HG03039 (cell line): ENCODE results near the gene PLEKHA6.
"Not testable (repeated sequence)": the region's sequence is repeated elsewhere in the genome, so short reads cannot be mapped to it uniquely, and the experiment has no call there.

ENCODE experiments used
- ATAC-seq: cut with Tn5 transposase; IDR thresholded peaks from one replicate; pipeline ENCODE4 v1.9.1; 2021; ENCODE audit warnings: mild to moderate bottlenecking, moderate library complexity; ENCODE audit not compliant: unreplicated experiment

PLEKHA6 gene

DNA sequence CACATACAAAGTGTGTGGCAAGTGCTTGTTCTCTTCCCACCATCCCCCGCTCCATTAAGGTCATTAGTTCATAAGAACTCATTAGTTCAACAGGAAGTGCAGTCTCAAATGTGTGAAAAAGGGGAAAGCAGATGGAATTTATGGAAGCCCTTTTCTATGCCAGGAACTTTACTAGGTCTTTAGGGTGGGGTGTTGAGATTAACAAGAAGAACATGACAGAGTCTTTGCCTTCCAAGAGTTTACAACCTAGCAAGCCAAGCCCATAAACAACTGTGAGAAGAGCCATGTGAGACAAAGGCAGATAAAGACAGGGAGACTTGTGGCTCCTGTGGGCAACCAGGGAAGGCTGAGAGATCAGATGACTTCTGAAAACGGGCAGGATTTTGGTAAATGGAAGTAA lies 21.4 kb downstream of the PLEKHA6 start:
- no peak for ATAC-seq

DNA sequence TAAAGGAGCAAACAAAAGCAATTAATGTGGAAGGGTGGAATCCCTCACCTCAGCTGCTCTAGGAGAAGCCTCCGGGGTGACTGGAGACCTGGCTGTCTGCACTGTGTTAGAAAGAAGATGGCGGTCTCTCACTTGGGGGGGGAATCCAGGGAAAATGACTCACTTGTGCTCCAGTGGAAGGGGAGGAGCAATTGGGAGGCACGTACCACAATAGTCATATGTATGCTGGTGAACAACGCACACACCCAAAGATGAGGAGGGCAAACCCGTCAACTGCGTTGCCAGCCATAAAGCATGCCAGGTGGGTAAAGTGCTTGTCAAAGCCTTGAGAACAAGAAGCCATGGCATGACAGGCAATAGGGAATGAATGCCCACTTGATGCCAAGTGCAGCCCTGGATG lies 22.1 kb downstream of the PLEKHA6 start:
- no peak for ATAC-seq

DNA sequence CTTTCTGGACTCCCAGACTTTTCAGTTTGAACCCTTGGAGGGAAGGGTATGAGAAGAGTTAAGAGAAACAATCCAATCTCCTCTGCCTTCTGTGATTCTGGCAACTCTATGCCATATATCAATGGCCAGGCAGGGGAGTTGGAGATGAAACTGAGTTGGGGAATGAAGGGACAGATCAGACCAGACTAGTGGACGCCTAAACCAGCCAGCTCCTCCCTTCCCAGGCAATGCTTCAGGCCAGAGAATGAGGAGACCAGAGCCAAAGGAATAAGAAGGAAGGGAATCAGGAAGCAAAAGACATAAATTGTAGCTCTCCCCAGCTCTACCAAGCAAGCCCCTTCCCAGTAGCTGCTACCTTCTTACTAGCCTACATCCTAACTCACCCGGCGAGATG lies 22.7 kb downstream of the PLEKHA6 start:
- no peak for ATAC-seq

DNA sequence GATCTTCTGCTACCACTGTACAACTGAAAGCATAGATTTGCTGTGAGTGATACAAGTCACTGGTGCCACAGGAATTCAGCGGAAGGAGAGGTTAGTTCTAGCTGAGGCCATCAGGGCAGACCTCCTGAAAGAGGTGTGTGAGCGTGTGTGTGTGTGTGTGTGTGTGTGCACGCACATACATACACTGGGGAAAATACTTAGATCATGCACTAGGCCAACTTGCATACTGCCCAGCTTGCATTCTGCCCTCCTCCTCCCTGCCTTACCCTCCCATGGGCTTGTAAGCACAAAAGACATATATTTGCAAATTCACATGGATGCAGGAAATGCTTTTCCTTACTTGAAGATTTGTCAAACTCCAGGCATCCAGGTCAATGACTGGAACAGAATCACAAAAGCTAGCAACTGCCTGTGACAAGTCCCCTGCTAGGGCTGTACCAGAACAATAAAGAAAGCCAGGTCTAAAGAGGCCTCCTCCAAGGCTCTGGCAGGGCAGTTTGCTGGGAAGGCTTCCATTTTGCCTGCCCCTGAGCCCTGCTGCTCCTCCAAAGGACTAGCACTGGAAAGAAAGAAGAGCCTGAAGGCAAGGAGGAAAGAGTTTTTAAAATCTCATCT lies 23.2 kb downstream of the PLEKHA6 start:
- ATAC-seq, result no peak

DNA sequence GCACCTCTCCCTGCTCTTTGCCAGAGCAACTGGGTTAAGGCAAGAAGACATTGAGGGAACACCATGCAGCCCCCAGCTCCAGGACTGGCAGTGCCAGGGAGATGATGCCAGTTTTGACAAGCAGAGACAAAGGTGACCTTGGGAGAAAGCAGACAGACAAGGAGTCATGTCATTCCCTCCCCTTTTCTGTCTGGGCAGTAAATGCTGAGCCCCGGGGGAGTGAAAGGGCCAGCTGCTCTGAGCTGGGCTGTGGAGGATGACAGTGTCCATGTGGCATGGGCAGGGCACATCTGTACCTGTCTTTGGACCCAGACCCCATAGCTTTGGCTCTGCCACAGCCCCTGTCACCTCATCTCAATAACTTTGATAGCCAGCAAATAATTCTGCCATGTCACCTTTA lies 24.2 kb downstream of the PLEKHA6 start:
- no peak for ATAC-seq

DNA sequence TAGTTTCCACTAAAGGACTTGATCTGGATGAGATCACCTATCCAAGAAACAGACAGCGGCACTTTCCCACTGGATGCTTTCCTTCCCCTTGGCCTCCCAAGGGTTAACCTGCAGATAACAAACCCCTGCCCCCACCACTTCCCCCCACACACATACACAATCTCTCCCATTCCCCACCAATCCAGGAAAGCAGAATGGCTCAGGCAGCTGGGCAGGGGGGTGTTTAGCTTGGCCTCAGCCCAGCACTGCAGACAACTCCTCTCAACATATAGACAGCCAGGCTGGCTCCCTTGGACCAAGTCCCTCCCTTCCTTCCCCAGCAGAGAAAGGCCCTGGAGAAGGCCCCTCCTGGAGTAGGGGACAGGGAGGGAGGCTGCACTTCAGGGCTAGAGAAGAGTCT lies 24.6 kb downstream of the PLEKHA6 start:
- no peak for ATAC-seq

DNA sequence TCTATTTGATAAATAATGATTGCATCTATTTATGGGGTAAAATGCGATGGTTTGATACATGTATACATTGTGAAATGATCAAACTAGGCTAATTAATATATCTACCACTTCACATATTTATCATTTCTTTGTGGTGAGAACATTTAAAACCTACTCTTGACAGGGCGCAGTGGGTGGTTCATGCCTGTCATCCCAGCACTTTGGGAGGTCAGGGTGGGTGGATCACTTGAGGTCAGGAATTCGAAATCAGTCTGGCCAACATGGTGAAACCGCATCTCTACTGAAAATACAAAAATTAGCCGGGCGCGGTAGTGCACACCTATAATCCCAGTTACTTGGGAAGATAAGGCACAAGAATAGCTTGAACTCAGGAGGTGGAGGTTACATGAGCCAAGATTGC lies 25.3 kb downstream of the PLEKHA6 start:
- ATAC-seq, result no peak

DNA sequence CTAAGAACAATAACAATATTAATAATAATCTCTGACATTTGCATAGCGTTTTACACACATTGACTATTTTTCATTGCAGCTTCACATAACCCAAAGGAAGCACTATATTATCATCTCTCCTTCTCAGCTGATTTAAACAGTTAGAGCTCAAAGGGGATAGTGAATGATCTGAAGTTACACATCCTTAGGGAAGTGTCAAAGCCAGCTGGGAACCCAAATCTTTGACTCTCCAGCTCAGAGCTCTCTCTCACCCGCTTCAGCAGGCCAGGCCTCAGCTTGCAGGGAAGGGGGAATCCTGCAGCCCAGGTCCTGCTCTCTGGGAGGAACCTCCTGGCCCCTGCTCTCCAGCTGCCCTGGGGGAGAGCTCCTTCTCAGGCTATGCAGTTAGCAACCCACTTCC lies 26.3 kb downstream of the PLEKHA6 start:
- no peak for ATAC-seq

DNA sequence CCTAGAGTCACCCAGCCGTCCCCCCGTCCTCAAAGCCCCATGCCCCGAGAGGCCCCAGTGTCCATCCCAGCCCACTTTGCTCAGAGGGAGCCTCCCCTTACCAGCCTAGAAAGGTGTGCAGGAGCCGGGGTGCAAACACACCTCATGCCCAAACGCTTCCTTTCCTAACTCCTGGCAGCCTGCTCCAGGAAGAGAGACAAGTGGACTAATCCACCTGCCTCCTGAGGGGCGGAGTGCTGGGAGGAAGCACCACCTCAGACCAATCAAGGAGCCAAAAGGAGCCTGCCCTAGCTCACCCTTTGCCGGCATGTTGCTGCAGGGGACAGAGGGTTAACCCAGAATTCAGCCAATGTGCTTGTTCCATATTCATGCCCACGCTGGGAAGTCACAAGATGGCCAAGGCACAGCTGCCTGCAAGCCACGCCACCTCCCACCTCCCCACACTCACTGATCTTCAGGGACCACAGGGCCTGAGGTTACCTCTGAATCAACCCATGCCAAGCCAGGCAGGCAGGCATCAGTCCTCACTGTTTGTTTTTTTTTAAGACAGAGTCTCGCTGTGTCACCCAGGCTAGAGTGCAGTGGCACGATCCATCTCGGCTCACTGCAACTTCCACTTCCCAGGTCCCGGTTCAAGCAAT lies 27.8 kb downstream of the PLEKHA6 start:
- ATAC-seq, result no peak

DNA sequence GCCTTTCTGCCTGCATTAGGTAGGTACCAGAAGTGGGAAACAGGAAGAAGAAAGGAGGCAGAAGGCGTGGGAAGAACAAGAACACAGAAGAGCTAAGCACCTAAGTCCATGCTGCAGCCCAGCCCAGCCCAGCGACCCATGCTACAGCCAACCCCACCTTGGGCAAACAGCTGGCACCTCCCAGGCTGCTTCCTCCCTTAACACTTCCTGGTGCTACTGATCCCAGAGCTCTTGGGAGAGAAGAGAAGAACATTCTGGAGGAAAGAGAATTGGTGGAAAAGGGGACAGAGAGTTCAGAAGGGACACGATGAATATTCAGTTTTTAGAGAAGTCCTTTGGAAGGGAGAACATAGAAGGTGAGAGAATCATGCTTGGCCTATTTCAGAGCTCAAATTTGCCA lies 28.5 kb downstream of the PLEKHA6 start:
- no peak for ATAC-seq

DNA sequence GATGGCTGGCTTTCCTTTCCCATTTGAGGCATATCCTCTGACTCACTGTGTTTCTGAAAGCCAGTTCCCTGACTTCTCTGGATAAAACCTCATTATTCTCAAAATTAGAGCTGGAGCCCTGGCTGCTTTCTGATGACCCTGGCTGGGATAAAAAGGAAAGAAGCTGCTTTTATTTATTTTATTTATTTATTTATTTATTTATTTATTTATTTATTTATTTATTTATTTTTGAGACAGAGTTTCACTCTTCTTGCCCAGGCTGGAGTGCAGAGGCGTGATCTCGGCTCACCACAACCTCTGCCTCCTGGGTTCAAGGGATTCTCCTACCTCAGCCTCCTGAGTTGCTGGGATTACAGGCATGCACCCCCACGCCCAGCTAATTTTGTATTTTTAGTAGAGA lies 31.9 kb downstream of the PLEKHA6 start:
- not testable (repeated sequence) for ATAC-seq

DNA sequence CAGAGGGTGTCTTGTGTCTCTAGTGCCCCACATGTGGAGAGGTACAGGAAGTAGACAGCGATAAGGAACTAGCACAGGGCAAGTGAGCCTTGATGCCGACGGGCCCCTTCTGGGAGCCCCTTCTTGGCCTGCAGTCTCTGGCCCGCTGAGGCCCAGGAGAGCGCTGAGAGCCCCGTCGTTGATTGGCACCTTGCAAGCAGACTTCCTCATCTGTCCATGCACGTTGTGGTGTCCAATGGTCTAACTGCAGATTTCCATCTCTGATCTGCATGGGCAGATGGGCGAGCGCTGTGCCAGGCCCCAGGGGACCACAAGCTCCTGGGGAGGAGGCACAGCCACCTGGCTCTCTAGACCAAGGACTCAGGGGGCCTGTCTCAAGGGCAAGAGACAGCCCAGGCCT lies 32.4 kb downstream of the PLEKHA6 start:
- no peak for ATAC-seq

DNA sequence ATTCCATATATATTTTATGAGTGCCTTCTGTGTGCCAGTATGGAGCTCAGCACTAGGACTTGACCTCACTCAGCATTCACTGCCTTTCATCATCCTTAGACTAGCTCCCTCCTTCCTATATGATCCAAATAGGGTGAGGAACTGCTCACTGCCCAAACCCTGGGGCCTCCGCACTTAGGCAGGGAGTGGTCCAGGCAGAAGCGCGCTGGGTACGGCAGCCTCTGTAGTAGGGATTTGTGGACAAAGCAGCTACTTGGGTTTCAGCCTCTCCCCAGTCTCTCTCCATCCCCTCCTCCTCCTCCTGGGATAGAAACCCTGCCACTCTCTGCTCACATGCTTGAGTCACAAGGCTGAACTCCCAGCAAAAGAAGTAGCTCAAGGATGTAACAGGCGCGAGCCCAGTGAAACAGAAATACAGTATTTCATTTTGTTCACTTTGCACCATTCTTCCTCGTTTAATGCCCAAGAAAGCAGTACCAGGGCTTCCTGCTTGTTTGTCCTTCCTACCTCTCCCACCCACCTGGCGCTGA lies 32.9 kb downstream of the PLEKHA6 start:
- ATAC-seq, result no peak

DNA sequence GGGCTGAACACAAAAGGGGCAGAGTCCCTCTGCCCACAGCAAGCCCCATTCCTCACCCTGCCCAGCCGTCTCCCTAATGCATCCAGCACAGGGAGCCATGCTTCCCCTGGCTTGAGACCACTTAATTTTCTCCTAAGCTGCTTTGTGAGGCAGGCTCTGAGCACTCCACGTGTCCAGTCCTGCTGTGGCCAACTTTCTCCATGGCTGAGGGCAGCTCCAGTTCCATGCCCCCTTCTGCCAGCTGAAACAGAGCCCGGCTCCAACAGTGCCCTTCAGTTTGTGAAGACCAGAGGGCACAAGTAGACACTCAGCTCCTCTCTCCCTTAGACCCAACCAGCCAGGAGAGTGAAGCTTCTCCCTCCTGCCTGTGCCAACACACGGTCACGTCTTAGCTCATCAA lies 33.8 kb downstream of the PLEKHA6 start:
- ATAC-seq, result no peak

DNA sequence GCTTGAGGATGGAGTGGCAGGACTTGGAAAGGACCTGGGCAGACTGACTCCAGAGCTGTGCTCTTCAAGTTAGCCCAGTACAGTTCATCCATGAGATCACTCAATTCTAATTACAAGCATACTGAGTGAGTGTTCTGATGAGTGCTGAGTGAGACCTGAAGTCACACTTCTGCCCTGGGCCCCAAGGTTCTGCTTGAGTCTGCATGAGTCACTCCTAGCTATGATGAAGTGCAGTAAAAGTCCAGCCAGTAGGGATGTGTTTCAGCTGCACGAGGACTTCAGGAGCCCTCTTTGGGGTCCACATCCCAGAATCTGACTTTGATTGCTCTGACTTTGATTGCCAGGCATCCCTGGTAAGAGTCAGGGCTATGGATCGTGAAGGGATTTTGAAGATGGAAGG lies 35.8 kb downstream of the PLEKHA6 start:
- ATAC-seq, result no peak

DNA sequence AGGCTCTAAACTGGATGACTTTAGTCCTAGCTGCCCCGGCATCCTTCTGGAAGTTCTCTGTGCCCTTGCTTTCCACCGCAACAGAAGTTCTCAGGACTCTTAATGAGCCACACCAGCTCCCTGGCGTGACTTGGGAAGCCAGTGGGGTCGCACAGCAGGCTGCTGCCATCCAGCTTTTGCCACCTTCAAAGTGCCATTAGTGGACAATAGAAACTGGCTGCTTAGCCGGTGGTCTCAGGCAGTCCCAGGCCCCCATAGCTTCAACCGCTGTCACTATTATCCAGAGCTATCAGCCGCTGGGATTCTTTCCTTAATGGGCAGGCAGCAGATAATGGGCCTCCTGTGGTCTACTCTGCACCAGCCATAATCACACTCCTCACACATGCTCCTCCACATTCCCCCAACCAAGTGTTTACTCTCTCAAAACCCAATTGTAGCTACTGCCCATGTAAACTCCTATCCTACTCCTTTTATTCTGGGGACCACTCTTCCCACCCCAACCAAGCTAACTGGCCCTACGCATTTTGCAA lies 37.3 kb downstream of the PLEKHA6 start:
- no peak for ATAC-seq

DNA sequence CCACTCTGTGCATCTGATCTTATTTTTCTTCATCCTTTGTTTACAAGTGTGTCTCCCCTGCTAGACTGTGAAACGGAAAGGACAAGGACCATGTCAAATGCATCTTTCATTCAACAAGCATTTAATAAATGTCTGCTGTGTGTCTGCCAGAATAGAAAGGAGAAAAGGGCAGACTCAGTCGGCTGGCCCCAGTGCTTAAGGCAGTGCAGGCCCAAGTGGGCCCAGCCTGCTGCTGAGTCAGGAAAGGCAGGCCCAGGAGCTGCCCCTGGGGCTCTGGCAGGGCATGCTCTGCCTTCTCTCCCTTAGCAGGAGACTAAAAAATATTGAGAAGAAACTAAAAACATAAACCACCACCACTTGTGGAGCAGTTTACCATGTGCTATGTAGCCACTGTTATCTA lies 38.1 kb downstream of the PLEKHA6 start:
- ATAC-seq, result no peak

DNA sequence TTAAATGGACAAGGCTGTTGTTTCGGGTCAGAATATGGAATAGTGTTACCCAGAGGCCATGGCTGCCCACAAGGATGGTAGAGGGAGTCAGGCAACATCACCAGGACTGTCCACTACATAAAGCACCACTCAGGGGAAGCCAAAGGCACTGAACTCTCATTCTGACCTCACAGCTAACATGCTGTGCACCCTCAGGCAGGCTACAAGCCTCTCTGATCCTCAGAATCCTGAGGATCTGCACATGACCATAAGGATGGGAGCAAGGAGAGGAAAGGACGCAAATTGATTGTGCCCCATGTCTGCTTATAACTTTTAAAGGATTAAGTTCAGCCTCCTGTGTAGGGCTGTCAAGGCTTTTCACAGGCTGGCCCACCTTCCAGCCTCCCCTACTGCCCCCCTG lies 38.7 kb downstream of the PLEKHA6 start:
- ATAC-seq, result no peak

DNA sequence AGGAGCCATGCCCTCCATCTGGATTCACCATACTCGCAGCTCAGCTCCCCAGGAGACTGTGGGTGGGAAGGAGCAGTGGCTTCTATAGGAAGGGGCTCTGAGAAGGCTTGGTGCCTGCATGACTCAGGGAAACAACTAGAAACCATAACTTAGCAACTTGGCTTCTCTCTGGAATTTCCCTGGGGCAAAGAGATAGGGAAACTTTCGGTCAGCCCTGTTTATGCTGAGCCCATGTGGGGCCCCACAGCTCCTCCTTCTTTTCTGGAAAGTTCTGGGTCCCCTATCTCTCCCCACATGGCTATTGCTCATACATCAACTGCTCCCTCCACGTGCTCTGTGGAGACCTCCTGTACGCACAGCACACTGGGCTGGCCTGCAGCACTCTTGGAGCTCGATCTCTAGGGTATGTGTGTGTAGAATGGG lies 39.3 kb downstream of the PLEKHA6 start:
- no peak for ATAC-seq

DNA sequence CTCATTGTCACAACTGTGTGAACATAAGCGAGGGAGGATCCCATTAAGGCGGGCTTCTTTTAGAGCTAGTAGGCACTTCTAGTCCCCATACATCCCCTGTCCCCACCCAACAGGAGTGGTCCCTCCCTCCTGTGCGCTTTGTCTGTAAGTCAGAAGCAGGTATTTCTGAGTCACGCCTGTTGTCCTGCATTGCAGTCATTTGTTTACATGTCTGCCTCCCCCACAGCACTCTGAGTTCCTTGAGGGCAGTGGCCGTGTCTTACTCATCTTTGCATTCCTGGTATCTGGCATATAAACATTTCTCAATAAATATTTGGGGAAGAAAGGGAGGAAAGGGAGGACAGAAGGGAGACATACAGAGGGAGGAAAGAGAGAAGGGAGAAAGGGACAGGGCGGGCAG lies 40.3 kb downstream of the PLEKHA6 start:
- ATAC-seq, result no peak

DNA sequence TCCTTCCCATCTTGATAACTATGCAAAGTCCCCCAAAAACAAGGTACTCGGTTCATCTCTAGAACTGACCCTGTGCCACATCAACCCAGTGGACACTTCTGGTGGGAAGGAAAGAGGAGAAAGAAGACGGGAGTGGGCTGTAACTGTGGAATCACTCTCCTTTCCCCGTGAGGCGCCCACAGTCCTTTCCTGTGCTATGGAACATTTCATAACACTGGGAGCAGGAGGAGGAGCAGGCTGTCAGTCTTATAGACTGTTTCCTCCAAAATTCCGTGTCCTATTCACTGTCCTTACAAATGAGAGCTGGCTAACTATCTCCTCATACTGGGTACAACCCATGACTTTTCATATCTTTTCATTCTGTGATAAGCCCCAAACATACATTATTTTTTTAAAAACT lies 40.7 kb downstream of the PLEKHA6 start:
- no peak for ATAC-seq

DNA sequence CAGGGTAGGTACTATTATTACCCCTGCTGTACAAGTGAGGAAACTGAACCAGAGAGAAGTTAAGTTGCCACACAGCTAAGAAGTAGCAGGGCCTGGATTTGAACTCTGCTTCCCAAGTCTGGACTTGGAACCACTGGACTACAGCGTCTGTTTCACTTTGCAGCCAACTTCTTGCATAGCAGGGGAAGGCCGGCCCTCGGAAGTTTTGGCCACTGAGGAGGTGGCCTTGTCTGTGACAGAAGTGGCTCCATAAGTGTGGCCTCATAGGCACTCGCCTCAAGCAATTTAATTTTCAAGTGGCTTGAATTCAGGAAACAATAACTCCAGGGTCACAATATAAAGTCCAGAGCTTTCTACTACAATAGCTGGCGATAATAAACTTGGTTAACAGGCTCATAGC lies 41.4 kb downstream of the PLEKHA6 start:
- no peak for ATAC-seq

DNA sequence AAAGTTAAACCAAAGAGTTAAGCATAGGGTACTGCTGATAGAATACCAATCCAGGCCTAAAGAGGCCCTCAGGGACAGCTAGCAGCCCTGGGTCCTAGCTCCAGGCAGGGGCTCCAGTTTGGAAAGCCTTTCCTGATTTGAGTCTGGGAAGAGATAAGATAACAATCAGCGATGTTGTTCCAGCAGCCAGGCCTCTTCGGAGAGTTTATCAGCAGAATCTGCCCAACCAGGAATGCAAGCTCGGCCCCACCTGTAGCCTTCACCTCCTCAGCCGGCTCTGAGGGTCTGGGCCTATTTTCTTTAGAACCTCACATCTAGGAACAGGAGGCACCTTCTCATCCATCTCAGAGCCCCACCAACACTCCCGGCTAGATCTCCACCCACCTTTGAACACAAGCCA lies 42.6 kb downstream of the PLEKHA6 start:
- ATAC-seq, result no peak
